Kidney (tissue), 14 donors: ENCODE data around the gene VSX2. TPM values are rescaled to one million over a fixed set of nuclear protein-coding genes. Genes with fewer than 3 reads are reported as not detected.

Experiments used
- DNase-seq, 5 donors: peaks; one replicate each; pipeline ENCODE4 v3.0.0-alpha.2; 2013 to 2020
- FAIRE-seq: peaks from 2 replicates; lab custom pipeline; 2012; peaks lifted over from hg19 to GRCh38; lab: Jason Lieb, UNC
- H3K27ac ChIP-seq, 2 donors: one replicate each; pipeline ENCODE4 v1.7.0; 2013; ENCODE audit warnings: low read depth in 2 of 2, low read length in 2 of 2, inconsistent platforms in 1 of 2
- H3K27me3 ChIP-seq: one replicate; pipeline ENCODE4 v1.7.1; 2013; ENCODE audit warnings: low read length, inconsistent platforms; ENCODE audit not compliant: control insufficient read depth, insufficient read depth
- H3K36me3 ChIP-seq, 3 donors: one replicate each; pipeline versions ENCODE4 v1.7.0 to v1.7.1; 2013; ENCODE audit warnings: low read length in 3 of 3, control low read depth in 1 of 3, inconsistent platforms in 1 of 3; ENCODE audit not compliant: insufficient read depth in 3 of 3, control insufficient read depth in 2 of 3
- H3K4me1 ChIP-seq, 3 donors: one replicate each; pipeline versions ENCODE4 v1.7.0 to v1.7.1; 2013; ENCODE audit warnings: low read length in 3 of 3, inconsistent platforms in 1 of 3, low read depth in 1 of 3; ENCODE audit not compliant: control insufficient read depth in 2 of 3, insufficient read depth in 2 of 3
- H3K4me3 ChIP-seq, 3 donors: one replicate each; pipeline versions ENCODE4 v1.7.0 to v1.8.1; 2013; ENCODE audit warnings: low read length in 3 of 3, control low read depth in 1 of 3, inconsistent platforms in 1 of 3
- H3K9ac ChIP-seq, 3 donors: one replicate each; pipeline versions ENCODE4 v1.7.0 to v1.7.1; 2013; ENCODE audit warnings: low read length in 3 of 3, control low read depth in 1 of 3, inconsistent platforms in 1 of 3
- H3K9me3 ChIP-seq, 3 donors: one replicate each; pipeline versions ENCODE4 v1.7.0 to v1.7.1; 2013; ENCODE audit warnings: low read length in 3 of 3, control low read depth in 1 of 3, inconsistent platforms in 1 of 3; ENCODE audit not compliant: control insufficient read depth in 2 of 3, insufficient read depth in 1 of 3
- intact Hi-C: fragments of 100-400 bp; cut with DNase I; formaldehyde crosslinking; loops from one replicate; pipeline ENCODE4 v1.11.1; 2022
- polyA plus RNA-seq: library from polyadenylated mRNA; stranded (reverse); fragments of 350-450 nt; fragmentation: Illumina TruSeq; extraction: RNeasy Lipid Tissue Mini Kit (QIAGEN cat#74804); gene quantifications from one replicate; pipeline ENCODE4 v1.2.3, GENCODE V29; 2014; ENCODE audit warnings: low read depth, low replicate concordance; ENCODE audit not compliant: insufficient read depth
- total RNA-seq: library from RNA; stranded (reverse); fragmentation: NEBNext Ultra II Directional; extraction: Animal tissue kit (Norgen Biotek cat#: 25700); gene quantifications from one replicate; pipeline ENCODE4 v1.2.1, GENCODE V29; 2021
- TF ChIP-seq, protein P1 (sequence below): IDR thresholded peaks from 3 replicates; pipeline ENCODE4 v1.5.1; 2012; ENCODE audit warnings: mild to moderate bottlenecking, moderate library complexity, borderline replicate concordance; ENCODE audit not compliant: insufficient read depth; ENCODE audit errors: extremely low read depth
- donor health status: control.
- donor health status: control.
- donor health status: control.
- donor health status: control.
- donor health status: control.
- donor health status: DM: yes; HTN: yes; CAD: no.
- donor health status: Normal renal cell carcinoma (clear cell type).

VSX2 gene
- total and polyA plus RNA-seq, 2 donors from 2014 or later = not detected

DNA sequence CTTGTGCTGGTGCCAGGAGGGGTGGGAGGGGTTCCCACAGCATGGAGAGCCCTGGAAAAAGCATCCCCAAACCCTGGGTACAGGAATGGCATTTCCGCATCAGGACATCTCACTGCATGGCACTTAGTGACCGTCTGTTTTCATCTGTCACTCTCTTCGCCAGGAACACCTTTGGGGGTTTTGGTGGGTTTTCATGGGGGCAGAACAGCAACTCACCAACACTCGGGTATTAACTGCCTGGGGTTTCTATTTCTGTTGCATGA is 3.5 kb downstream of the VSX2 start:
- TF ChIP-seq, protein P1, sequence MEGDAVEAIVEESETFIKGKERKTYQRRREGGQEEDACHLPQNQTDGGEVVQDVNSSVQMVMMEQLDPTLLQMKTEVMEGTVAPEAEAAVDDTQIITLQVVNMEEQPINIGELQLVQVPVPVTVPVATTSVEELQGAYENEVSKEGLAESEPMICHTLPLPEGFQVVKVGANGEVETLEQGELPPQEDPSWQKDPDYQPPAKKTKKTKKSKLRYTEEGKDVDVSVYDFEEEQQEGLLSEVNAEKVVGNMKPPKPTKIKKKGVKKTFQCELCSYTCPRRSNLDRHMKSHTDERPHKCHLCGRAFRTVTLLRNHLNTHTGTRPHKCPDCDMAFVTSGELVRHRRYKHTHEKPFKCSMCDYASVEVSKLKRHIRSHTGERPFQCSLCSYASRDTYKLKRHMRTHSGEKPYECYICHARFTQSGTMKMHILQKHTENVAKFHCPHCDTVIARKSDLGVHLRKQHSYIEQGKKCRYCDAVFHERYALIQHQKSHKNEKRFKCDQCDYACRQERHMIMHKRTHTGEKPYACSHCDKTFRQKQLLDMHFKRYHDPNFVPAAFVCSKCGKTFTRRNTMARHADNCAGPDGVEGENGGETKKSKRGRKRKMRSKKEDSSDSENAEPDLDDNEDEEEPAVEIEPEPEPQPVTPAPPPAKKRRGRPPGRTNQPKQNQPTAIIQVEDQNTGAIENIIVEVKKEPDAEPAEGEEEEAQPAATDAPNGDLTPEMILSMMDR = no peak
- intact Hi-C loops = loop anchor here (10.0 kb wide), 1 partner anchor 128 kb away; no protein-coding TSS in a partner anchor
- Histone ChIP-seq H3K4me1 (peaks cover 0 to 8% (median 0%) of the 10 kb centered on the region in 3 donors), H3K4me3 (no peak overlapping the region), H3K36me3 (no peaks in the 10 kb centered on the region), H3K27me3 (peaks cover 41% of the 10 kb centered on the region), H3K27ac (no peak overlapping the region), H3K9me3 (no peaks in the 10 kb centered on the region), H3K9ac (no peak overlapping the region)
- no peak for FAIRE-seq
- DNase-seq = no peak

DNA sequence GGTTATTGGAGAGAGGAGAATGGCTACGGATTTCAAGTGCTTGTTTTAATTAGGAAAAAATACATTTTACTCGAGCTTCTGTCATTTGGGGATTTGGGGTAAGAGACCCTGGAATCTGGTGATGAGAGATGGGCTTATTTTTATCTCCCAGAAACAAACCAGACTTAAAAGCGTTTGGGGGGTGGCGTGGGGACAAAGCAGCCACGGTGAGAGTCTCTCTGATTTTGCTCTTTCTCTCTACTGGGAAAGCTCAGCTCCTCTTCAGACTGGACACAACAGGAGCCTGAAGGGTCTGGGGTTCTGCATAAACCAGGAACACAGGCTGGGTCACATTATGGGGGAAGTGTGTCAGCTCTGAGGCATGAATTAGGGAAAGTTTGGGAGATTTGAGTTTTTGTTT is 3.8 kb downstream of the VSX2 start:
- H3K9ac ChIP-seq = no peak overlapping the region
- H3K9me3 ChIP-seq = no peaks in the 10 kb centered on the region
- DNase-seq (no peak), FAIRE-seq (no peak)
- H3K36me3 ChIP-seq = no peaks in the 10 kb centered on the region
- peaks cover 0 to 8% (median 0%) of the 10 kb centered on the region in 3 donors for H3K4me1 ChIP-seq
- H3K27ac ChIP-seq = no peak overlapping the region
- TF ChIP-seq, protein P1 = no peak
- H3K27me3 ChIP-seq = peaks cover 38% of the 10 kb centered on the region
- no peak overlapping the region for H3K4me3 ChIP-seq
- intact Hi-C loops = loop anchor here (10.0 kb wide), 1 partner anchor 128 kb away; no protein-coding TSS in a partner anchor

DNA sequence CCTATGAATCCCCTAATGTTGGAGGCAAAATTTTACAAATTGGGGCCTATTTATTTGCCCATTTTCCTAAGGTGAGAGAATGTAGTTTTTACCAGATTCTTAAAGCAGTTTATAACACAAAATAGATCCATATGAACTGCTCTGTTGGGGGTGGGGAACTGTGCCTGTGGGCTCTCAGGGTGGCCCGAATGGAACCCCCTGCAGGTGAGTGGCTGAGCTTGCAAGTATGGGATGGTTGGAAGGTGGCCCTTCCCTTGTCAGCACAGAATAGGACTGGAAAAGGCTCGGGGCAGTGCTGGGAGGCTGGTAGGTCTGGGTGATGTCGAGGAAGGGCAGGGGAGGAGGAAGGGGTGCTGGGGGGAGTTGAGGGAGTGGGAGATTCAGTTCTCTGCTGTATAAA is 4.9 kb downstream of the VSX2 start:
- no peak overlapping the region for H3K27ac ChIP-seq
- no peak overlapping the region for H3K4me3 ChIP-seq
- peaks cover 31% of the 10 kb centered on the region for H3K27me3 ChIP-seq
- H3K4me1 ChIP-seq = peaks cover 0 to 8% (median 0%) of the 10 kb centered on the region in 3 donors
- no peak for DNase-seq
- H3K9me3 ChIP-seq = no peaks in the 10 kb centered on the region
- TF ChIP-seq, protein P1 = no peak
- intact Hi-C loops = loop anchor here (10.0 kb wide), 1 partner anchor 129 kb away; no protein-coding TSS in a partner anchor
- no peak overlapping the region for H3K9ac ChIP-seq
- no peaks in the 10 kb centered on the region for H3K36me3 ChIP-seq
- FAIRE-seq = no peak

DNA sequence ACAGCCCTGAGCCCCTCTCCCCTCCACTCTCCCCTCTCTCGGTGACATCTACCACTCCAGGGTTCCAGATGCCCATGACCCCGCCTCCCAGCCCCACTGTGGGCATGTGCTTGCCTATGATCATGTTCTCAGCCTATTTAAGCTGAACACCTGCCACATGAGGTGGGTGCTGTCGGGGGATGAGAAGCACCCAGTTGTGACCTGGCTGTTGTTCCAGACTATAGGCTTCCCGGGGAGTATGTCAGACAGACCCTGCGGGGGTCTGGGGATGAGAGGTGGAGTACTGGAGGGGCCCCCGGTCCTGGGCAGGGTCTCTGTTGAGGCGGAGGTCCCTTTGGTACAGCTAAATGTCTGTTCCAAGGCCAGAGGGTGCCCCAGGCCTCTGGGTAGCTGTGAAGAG is 6.0 kb downstream of the VSX2 start:
- TF ChIP-seq, protein P1 = no peak
- Histone ChIP-seq H3K27ac (no peak overlapping the region), H3K36me3 (no peaks in the 10 kb centered on the region), H3K4me3 (no peak overlapping the region), H3K9me3 (no peaks in the 10 kb centered on the region), H3K4me1 (peaks cover 0 to 8% (median 0%) of the 10 kb centered on the region in 3 donors), H3K27me3 (peaks cover 31% of the 10 kb centered on the region), H3K9ac (no peak overlapping the region)
- intact Hi-C loops = loop anchor here (10.0 kb wide), 1 partner anchor 130 kb away; no protein-coding TSS in a partner anchor
- no peak for FAIRE-seq
- DNase-seq = no peak
